ENCODE measurements around the gene CRYL1. TPM values are rescaled to one million over a fixed set of nuclear protein-coding genes. Genes with fewer than 3 reads are reported as not detected.

The CRYL1 gene
- total RNA-seq, 3 donors from 2014 or later (not counting 1 experiment from before 2014, with no cell fraction given): 13.4 to 15.8 (median 14.9) TPM

DNA sequence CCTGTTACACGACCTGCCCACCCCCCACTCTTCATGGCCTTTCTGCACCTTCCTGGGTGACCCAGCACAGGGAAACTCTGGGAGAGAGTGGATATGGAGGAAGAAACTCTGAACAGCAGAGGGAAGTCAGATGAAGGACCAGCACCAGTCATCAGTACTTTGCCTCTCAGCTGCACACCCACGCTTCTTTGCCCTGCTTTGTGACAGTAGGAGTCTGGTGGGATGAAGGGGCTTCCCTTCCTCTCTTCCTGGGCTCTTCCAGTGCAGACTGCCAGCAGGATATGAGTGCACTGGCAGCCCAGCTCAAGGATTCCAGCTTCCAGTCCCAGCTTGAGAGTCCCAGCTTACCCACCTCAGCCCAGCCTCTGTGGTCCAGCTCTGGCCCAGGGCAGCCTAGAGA lies 68.9 kb downstream of the CRYL1 start:
- WGBS (ENCODE audit: insufficient coverage): 100% methylated on average over 1 of the region's 2 CpGs
- no peak for DNase-seq
- TF ChIP-seq, protein P1, sequence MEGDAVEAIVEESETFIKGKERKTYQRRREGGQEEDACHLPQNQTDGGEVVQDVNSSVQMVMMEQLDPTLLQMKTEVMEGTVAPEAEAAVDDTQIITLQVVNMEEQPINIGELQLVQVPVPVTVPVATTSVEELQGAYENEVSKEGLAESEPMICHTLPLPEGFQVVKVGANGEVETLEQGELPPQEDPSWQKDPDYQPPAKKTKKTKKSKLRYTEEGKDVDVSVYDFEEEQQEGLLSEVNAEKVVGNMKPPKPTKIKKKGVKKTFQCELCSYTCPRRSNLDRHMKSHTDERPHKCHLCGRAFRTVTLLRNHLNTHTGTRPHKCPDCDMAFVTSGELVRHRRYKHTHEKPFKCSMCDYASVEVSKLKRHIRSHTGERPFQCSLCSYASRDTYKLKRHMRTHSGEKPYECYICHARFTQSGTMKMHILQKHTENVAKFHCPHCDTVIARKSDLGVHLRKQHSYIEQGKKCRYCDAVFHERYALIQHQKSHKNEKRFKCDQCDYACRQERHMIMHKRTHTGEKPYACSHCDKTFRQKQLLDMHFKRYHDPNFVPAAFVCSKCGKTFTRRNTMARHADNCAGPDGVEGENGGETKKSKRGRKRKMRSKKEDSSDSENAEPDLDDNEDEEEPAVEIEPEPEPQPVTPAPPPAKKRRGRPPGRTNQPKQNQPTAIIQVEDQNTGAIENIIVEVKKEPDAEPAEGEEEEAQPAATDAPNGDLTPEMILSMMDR (IDR thresholded peaks at IDR 0.05): no peak
- ATAC-seq: no peak
- H3K27ac ChIP-seq (ENCODE audit: low read length): no peak overlapping the region
- H3K9me3 ChIP-seq (ENCODE audit: control insufficient read depth, insufficient read depth, low read length): no peaks in the 10 kb centered on the region
- Mint-ChIP-seq H3K4me3 (no peak overlapping the region), H3K9me3 (no peaks in the 10 kb centered on the region), H3K4me1 (peaks cover 20 to 34% of the 10 kb centered on the region in 2 donors), H3K27ac (no peak overlapping the region), H3K27me3 (ENCODE audit: low read depth in 2 of 2) (peaks cover 0 to 2% of the 10 kb centered on the region in 2 donors), H3K36me3 (no peaks in the 10 kb centered on the region)
- intact Hi-C loops (cut with micrococcal nuclease): no loop called here
- H3K36me3 ChIP-seq (ENCODE audit: control insufficient read depth, insufficient read depth, low read length): no peaks in the 10 kb centered on the region
- H3K27me3 ChIP-seq (ENCODE audit: control insufficient read depth, insufficient read depth, low read length): no peaks in the 10 kb centered on the region
- no peak overlapping the region for H3K4me3 ChIP-seq (ENCODE audit: low read length)
- H3K4me1 ChIP-seq (ENCODE audit: control insufficient read depth, insufficient read depth, low read length): peaks cover 4% of the 10 kb centered on the region

DNA sequence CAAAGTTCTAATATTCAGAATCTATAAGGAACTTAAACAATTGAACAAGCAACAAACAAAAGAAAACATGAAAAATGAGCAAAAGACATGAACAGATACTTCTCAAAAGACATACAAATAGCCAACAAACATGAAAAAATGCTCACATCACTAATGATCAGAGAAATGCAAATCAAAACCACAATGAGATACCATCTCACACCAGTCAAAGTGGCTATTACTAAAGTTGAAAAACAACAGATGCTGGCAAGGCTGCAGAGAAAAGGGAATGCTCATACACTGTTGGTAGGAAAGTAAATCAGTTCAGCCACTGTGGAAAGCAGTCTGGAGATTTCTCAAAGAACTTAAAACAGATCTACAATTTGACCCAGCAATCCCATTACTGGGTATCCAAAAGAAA lies 74.3 kb downstream of the CRYL1 start:
- DNase-seq: no peak
- TF ChIP-seq, protein P1 (IDR thresholded peaks at IDR 0.05): no peak
- intact Hi-C loops (cut with micrococcal nuclease): no loop called here
- H3K4me1 Mint-ChIP-seq: peaks cover 12 to 15% of the 10 kb centered on the region in 2 donors
- no peaks in the 10 kb centered on the region for H3K27me3 Mint-ChIP-seq (ENCODE audit: low read depth in 2 of 2)
- Histone ChIP-seq H3K9me3 (ENCODE audit: control insufficient read depth, insufficient read depth, low read length) (peaks cover 3% of the 10 kb centered on the region), H3K27ac (ENCODE audit: low read length) (no peak overlapping the region), H3K36me3 (ENCODE audit: control insufficient read depth, insufficient read depth, low read length) (no peaks in the 10 kb centered on the region), H3K4me1 (ENCODE audit: control insufficient read depth, insufficient read depth, low read length) (no peaks in the 10 kb centered on the region), H3K27me3 (ENCODE audit: control insufficient read depth, insufficient read depth, low read length) (no peaks in the 10 kb centered on the region), H3K4me3 (ENCODE audit: low read length) (no peak overlapping the region)
- no peak for ATAC-seq
- peaks cover 6 to 15% of the 10 kb centered on the region in 2 donors for H3K9me3 Mint-ChIP-seq
- peaks cover 14% of the 10 kb centered on the region for H3K36me3 Mint-ChIP-seq
- H3K4me3 Mint-ChIP-seq: no peak overlapping the region
- no peak overlapping the region for H3K27ac Mint-ChIP-seq

DNA sequence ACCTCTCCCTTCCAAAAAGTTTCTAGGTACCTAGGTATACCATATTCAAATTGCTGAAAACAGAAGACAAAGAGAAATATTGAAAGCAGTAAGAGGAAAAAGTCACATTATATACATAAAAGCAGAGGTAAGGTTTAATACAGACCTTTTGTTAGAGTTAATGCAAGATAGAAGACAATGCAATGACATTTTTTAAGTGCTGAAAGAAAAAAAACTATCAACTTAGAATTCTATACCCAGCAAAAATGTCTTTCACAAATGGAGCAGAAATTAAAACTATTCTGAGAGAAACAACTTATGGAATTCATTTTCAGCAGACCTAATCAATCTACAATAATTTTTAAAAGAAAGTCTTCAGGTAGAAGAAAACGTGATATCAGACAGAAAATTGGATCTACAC lies 77.2 kb downstream of the CRYL1 start:
- peaks cover 6 to 17% of the 10 kb centered on the region in 2 donors for H3K9me3 Mint-ChIP-seq
- intact Hi-C loops (cut with micrococcal nuclease): no loop called here
- no peak overlapping the region for H3K4me3 Mint-ChIP-seq
- WGBS (ENCODE audit: insufficient coverage): 77% methylated on average over 1 of the region's 1 CpG
- H3K27me3 Mint-ChIP-seq (ENCODE audit: low read depth in 2 of 2): no peaks in the 10 kb centered on the region
- DNase-seq (no peak), ATAC-seq (no peak)
- peaks cover 11 to 15% of the 10 kb centered on the region in 2 donors for H3K4me1 Mint-ChIP-seq
- no peak overlapping the region for H3K27ac ChIP-seq (ENCODE audit: low read length)
- no peaks in the 10 kb centered on the region for H3K36me3 ChIP-seq (ENCODE audit: control insufficient read depth, insufficient read depth, low read length)
- no peak overlapping the region for H3K4me3 ChIP-seq (ENCODE audit: low read length)
- no peaks in the 10 kb centered on the region for H3K4me1 ChIP-seq (ENCODE audit: control insufficient read depth, insufficient read depth, low read length)
- TF ChIP-seq, protein P1 (IDR thresholded peaks at IDR 0.05): no peak
- H3K9me3 ChIP-seq (ENCODE audit: control insufficient read depth, insufficient read depth, low read length): peaks cover 3% of the 10 kb centered on the region
- no peaks in the 10 kb centered on the region for H3K27me3 ChIP-seq (ENCODE audit: control insufficient read depth, insufficient read depth, low read length)
- H3K27ac Mint-ChIP-seq: no peak overlapping the region
- H3K36me3 Mint-ChIP-seq: peaks cover 14% of the 10 kb centered on the region

DNA sequence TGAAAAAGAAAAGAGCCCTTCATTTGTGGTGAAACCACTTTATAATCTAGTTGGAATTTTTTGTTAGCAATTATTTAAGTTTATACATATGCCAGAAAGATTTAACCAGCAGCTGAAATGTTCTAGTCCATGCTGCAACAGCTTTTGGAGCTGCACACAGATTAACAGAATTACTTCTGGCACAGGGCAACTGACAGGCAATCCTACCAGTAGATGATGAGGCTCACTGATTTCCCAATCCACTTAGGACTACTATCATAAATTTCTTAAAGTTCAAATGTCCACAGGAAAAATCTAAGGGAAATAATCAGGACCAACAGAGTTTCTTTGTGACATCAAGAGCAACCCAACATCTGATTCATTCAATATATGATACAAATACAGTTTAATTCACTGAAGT lies 78.8 kb downstream of the CRYL1 start:
- TF ChIP-seq, protein P1 (IDR thresholded peaks at IDR 0.05): no peak
- H3K9me3 ChIP-seq (ENCODE audit: control insufficient read depth, insufficient read depth, low read length): peaks cover 3% of the 10 kb centered on the region
- no peaks in the 10 kb centered on the region for H3K36me3 ChIP-seq (ENCODE audit: control insufficient read depth, insufficient read depth, low read length)
- Mint-ChIP-seq H3K4me1 (peaks cover 9 to 14% of the 10 kb centered on the region in 2 donors), H3K27ac (no peak overlapping the region), H3K36me3 (peaks cover 14% of the 10 kb centered on the region), H3K9me3 (peaks cover 6 to 17% of the 10 kb centered on the region in 2 donors), H3K27me3 (ENCODE audit: low read depth in 2 of 2) (no peaks in the 10 kb centered on the region), H3K4me3 (no peak overlapping the region)
- H3K27ac ChIP-seq (ENCODE audit: low read length): no peak overlapping the region
- no peaks in the 10 kb centered on the region for H3K27me3 ChIP-seq (ENCODE audit: control insufficient read depth, insufficient read depth, low read length)
- no peaks in the 10 kb centered on the region for H3K4me1 ChIP-seq (ENCODE audit: control insufficient read depth, insufficient read depth, low read length)
- no peak for ATAC-seq
- no peak overlapping the region for H3K4me3 ChIP-seq (ENCODE audit: low read length)
- no peak for DNase-seq
- intact Hi-C loops (cut with micrococcal nuclease): no loop called here

Measured in natural killer cell (primary cell).